ENCODE measurements around the gene RBM43.
"Not testable (repeated sequence)": the region's sequence is repeated elsewhere in the genome, so short reads cannot be mapped to it uniquely, and the experiment has no call there.

Gene RBM43

GRCh38 chr2:151302404-151302803 is 40.7 kb upstream of the RBM43 start:
- no peak overlapping the region for H3K23ac ChIP-seq (ENCODE audit: low read length)
- no peak overlapping the region for H3K4me3 ChIP-seq (ENCODE audit: low read length)
- H2BK120ac ChIP-seq (ENCODE audit: low read depth, low read length), result no peak overlapping the region
- H3K4me1 ChIP-seq (ENCODE audit: control insufficient read depth, low read depth, low read length), result no peaks in the 10 kb centered on the region
- no peak overlapping the region for H3K27ac ChIP-seq (ENCODE audit: low read depth, low read length)
- H3K4ac ChIP-seq (ENCODE audit: low read depth, low read length), result no peak overlapping the region
- no peak overlapping the region for H4K5ac ChIP-seq (ENCODE audit: low read length)
- no peak overlapping the region for H3K56ac ChIP-seq (ENCODE audit: low read length)
- no peak overlapping the region for H2BK15ac ChIP-seq (replicated peaks; ENCODE audit: low read depth)
- no peak overlapping the region for H3K4me2 ChIP-seq (ENCODE audit: low read length)
- H3K27me3 ChIP-seq (ENCODE audit: insufficient read depth, low read length, poor library complexity), result no peaks in the 10 kb centered on the region
- DNase-seq, result no peak
- no peaks in the 10 kb centered on the region for H3K79me2 ChIP-seq (ENCODE audit: control insufficient read depth, insufficient read depth, low read length)
- H3K18ac ChIP-seq (ENCODE audit: low read length), result no peak overlapping the region
- no peak overlapping the region for H4K8ac ChIP-seq (ENCODE audit: low read depth, low read length)
- no peak overlapping the region for H3K9ac ChIP-seq (ENCODE audit: low read length)
- H3K79me1 ChIP-seq (ENCODE audit: low read length), result no peaks in the 10 kb centered on the region
- no peak overlapping the region for H2AK5ac ChIP-seq (ENCODE audit: low read length)
- no CpG with 5 or more reads among the region's 5 CpGs for WGBS (ENCODE audit: extremely low coverage, insufficient coverage, low lambda C conversion rate)
- no peak overlapping the region for H2BK5ac ChIP-seq (ENCODE audit: low read length)
- no peaks in the 10 kb centered on the region for H3K36me3 ChIP-seq (ENCODE audit: control insufficient read depth, insufficient read depth, low read length)

GRCh38 chr2:151299920-151300539 is 38.4 kb upstream of the RBM43 start:
- Histone ChIP-seq H3K4me2 (ENCODE audit: low read length) (no peak overlapping the region), H3K36me3 (ENCODE audit: control insufficient read depth, insufficient read depth, low read length) (no peaks in the 10 kb centered on the region), H3K27ac (ENCODE audit: low read depth, low read length) (no peak overlapping the region), H2AK5ac (ENCODE audit: low read length) (no peak overlapping the region), H2BK15ac (replicated peaks; ENCODE audit: low read depth) (no peak overlapping the region), H3K18ac (ENCODE audit: low read length) (no peak overlapping the region), H3K4me1 (ENCODE audit: control insufficient read depth, low read depth, low read length) (no peaks in the 10 kb centered on the region), H4K8ac (ENCODE audit: low read depth, low read length) (no peak overlapping the region), H2BK5ac (ENCODE audit: low read length) (no peak overlapping the region), H3K79me2 (ENCODE audit: control insufficient read depth, insufficient read depth, low read length) (no peaks in the 10 kb centered on the region), H3K9ac (ENCODE audit: low read length) (no peak overlapping the region), H2BK120ac (ENCODE audit: low read depth, low read length) (no peak overlapping the region), H3K27me3 (ENCODE audit: insufficient read depth, low read length, poor library complexity) (no peaks in the 10 kb centered on the region), H3K4ac (ENCODE audit: low read depth, low read length) (no peak overlapping the region), H3K56ac (ENCODE audit: low read length) (no peak overlapping the region), H4K5ac (ENCODE audit: low read length) (no peak overlapping the region), H3K23ac (ENCODE audit: low read length) (no peak overlapping the region), H3K4me3 (ENCODE audit: low read length) (no peak overlapping the region), H3K79me1 (ENCODE audit: low read length) (no peaks in the 10 kb centered on the region)
- no CpG with 5 or more reads among the region's 6 CpGs for WGBS (ENCODE audit: extremely low coverage, insufficient coverage, low lambda C conversion rate)
- no peak for DNase-seq

- no peak overlapping the region for H3K4me2 ChIP-seq (ENCODE audit: low read length)
- H2BK15ac ChIP-seq (replicated peaks; ENCODE audit: low read depth), result no peak overlapping the region
- no peak overlapping the region for H4K8ac ChIP-seq (ENCODE audit: low read depth, low read length)
- H3K36me3 ChIP-seq (ENCODE audit: control insufficient read depth, insufficient read depth, low read length), result no peaks in the 10 kb centered on the region
- H3K56ac ChIP-seq (ENCODE audit: low read length), result no peak overlapping the region
- no peak overlapping the region for H3K4me3 ChIP-seq (ENCODE audit: low read length)
- H3K27ac ChIP-seq (ENCODE audit: low read depth, low read length), result no peak overlapping the region
- H3K27me3 ChIP-seq (ENCODE audit: insufficient read depth, low read length, poor library complexity), result no peaks in the 10 kb centered on the region
- no peak overlapping the region for H4K5ac ChIP-seq (ENCODE audit: low read length)
- no peaks in the 10 kb centered on the region for H3K79me1 ChIP-seq (ENCODE audit: low read length)
- no peaks in the 10 kb centered on the region for H3K4me1 ChIP-seq (ENCODE audit: control insufficient read depth, low read depth, low read length)
- H3K23ac ChIP-seq (ENCODE audit: low read length), result no peak overlapping the region
- WGBS (ENCODE audit: extremely low coverage, insufficient coverage, low lambda C conversion rate), result no CpG with 5 or more reads among the region's 1 CpG
- H3K9ac ChIP-seq (ENCODE audit: low read length), result no peak overlapping the region
- no peaks in the 10 kb centered on the region for H3K79me2 ChIP-seq (ENCODE audit: control insufficient read depth, insufficient read depth, low read length)
- H3K4ac ChIP-seq (ENCODE audit: low read depth, low read length), result no peak overlapping the region
- DNase-seq, result no peak
- H2BK5ac ChIP-seq (ENCODE audit: low read length), result no peak overlapping the region
- H2BK120ac ChIP-seq (ENCODE audit: low read depth, low read length), result no peak overlapping the region
- H2AK5ac ChIP-seq (ENCODE audit: low read length), result no peak overlapping the region
- H3K18ac ChIP-seq (ENCODE audit: low read length), result no peak overlapping the region
These were observed 36.2 kb upstream of the RBM43 start for GRCh38 chr2:151297882-151298281.

- H3K56ac ChIP-seq (ENCODE audit: low read length); H3K4me2 ChIP-seq (ENCODE audit: low read length); H2BK5ac ChIP-seq (ENCODE audit: low read length); H3K18ac ChIP-seq (ENCODE audit: low read length); H4K5ac ChIP-seq (ENCODE audit: low read length); H3K23ac ChIP-seq (ENCODE audit: low read length); H3K27me3 ChIP-seq (ENCODE audit: insufficient read depth, low read length, poor library complexity); H4K8ac ChIP-seq (ENCODE audit: low read depth, low read length); DNase-seq; H3K4ac ChIP-seq (ENCODE audit: low read depth, low read length); H2AK5ac ChIP-seq (ENCODE audit: low read length); H3K4me1 ChIP-seq (ENCODE audit: control insufficient read depth, low read depth, low read length); H3K4me3 ChIP-seq (ENCODE audit: low read length); H2BK120ac ChIP-seq (ENCODE audit: low read depth, low read length); H3K36me3 ChIP-seq (ENCODE audit: control insufficient read depth, insufficient read depth, low read length); H3K79me1 ChIP-seq (ENCODE audit: low read length); H2BK15ac ChIP-seq (replicated peaks; ENCODE audit: low read depth); H3K27ac ChIP-seq (ENCODE audit: low read depth, low read length); H3K79me2 ChIP-seq (ENCODE audit: control insufficient read depth, insufficient read depth, low read length); H3K9ac ChIP-seq (ENCODE audit: low read length): not testable (repeated sequence)
- WGBS (ENCODE audit: extremely low coverage, insufficient coverage, low lambda C conversion rate), result no CpG with 5 or more reads among the region's 35 CpGs
These were observed 34.3 kb upstream of the RBM43 start for GRCh38 chr2:151295926-151296325.

GRCh38 chr2:151292546-151292945 is 30.9 kb upstream of the RBM43 start:
- no peak overlapping the region for H3K56ac ChIP-seq (ENCODE audit: low read length)
- H2AK5ac ChIP-seq (ENCODE audit: low read length), result no peak overlapping the region
- no peak overlapping the region for H4K8ac ChIP-seq (ENCODE audit: low read depth, low read length)
- H3K9ac ChIP-seq (ENCODE audit: low read length), result no peak overlapping the region
- H3K27ac ChIP-seq (ENCODE audit: low read depth, low read length), result no peak overlapping the region
- no peaks in the 10 kb centered on the region for H3K79me2 ChIP-seq (ENCODE audit: control insufficient read depth, insufficient read depth, low read length)
- no peaks in the 10 kb centered on the region for H3K79me1 ChIP-seq (ENCODE audit: low read length)
- DNase-seq, result no peak
- no peak overlapping the region for H3K4me2 ChIP-seq (ENCODE audit: low read length)
- H4K5ac ChIP-seq (ENCODE audit: low read length), result no peak overlapping the region
- H3K36me3 ChIP-seq (ENCODE audit: control insufficient read depth, insufficient read depth, low read length), result no peaks in the 10 kb centered on the region
- H2BK5ac ChIP-seq (ENCODE audit: low read length), result no peak overlapping the region
- no peak overlapping the region for H3K23ac ChIP-seq (ENCODE audit: low read length)
- no peaks in the 10 kb centered on the region for H3K27me3 ChIP-seq (ENCODE audit: insufficient read depth, low read length, poor library complexity)
- no peak overlapping the region for H3K18ac ChIP-seq (ENCODE audit: low read length)
- H3K4ac ChIP-seq (ENCODE audit: low read depth, low read length), result no peak overlapping the region
- H3K4me3 ChIP-seq (ENCODE audit: low read length), result no peak overlapping the region
- no peaks in the 10 kb centered on the region for H3K4me1 ChIP-seq (ENCODE audit: control insufficient read depth, low read depth, low read length)
- no peak overlapping the region for H2BK15ac ChIP-seq (replicated peaks; ENCODE audit: low read depth)
- H2BK120ac ChIP-seq (ENCODE audit: low read depth, low read length), result no peak overlapping the region

- Histone ChIP-seq H2BK15ac (replicated peaks; ENCODE audit: low read depth) (no peak overlapping the region), H3K79me1 (ENCODE audit: low read length) (no peaks in the 10 kb centered on the region), H3K18ac (ENCODE audit: low read length) (no peak overlapping the region)
These were observed 30.5 kb upstream of the RBM43 start for GRCh38 chr2:151292141-151292540.

More at GRCh38 chr2:151292141-151292540, 30.5 kb upstream of the RBM43 start:
- Histone ChIP-seq H3K4me3 (ENCODE audit: low read length) (no peak overlapping the region), H4K8ac (ENCODE audit: low read depth, low read length) (no peak overlapping the region), H2BK5ac (ENCODE audit: low read length) (no peak overlapping the region), H3K4me2 (ENCODE audit: low read length) (no peak overlapping the region), H3K56ac (ENCODE audit: low read length) (no peak overlapping the region), H3K23ac (ENCODE audit: low read length) (no peak overlapping the region), H3K27me3 (ENCODE audit: insufficient read depth, low read length, poor library complexity) (no peaks in the 10 kb centered on the region), H3K4ac (ENCODE audit: low read depth, low read length) (no peak overlapping the region), H3K79me2 (ENCODE audit: control insufficient read depth, insufficient read depth, low read length) (no peaks in the 10 kb centered on the region), H2BK120ac (ENCODE audit: low read depth, low read length) (no peak overlapping the region), H3K4me1 (ENCODE audit: control insufficient read depth, low read depth, low read length) (no peaks in the 10 kb centered on the region), H3K36me3 (ENCODE audit: control insufficient read depth, insufficient read depth, low read length) (no peaks in the 10 kb centered on the region), H3K9ac (ENCODE audit: low read length) (no peak overlapping the region), H4K5ac (ENCODE audit: low read length) (no peak overlapping the region), H3K27ac (ENCODE audit: low read depth, low read length) (no peak overlapping the region), H2AK5ac (ENCODE audit: low read length) (no peak overlapping the region)
- DNase-seq, result no peak
- no CpG with 5 or more reads among the region's 2 CpGs for WGBS (ENCODE audit: extremely low coverage, insufficient coverage, low lambda C conversion rate)

Measured in mesendoderm (in vitro differentiated cells).